Right atrium auricular region (tissue), 2 donors: ENCODE data around the gene PRDM11. TPM values are rescaled to one million over a fixed set of nuclear protein-coding genes. Genes with fewer than 3 reads are reported as not detected.

Experiments
- DNase-seq: peaks from one replicate; pipeline ENCODE4 v3.0.0-alpha.2; 2019; ENCODE audit warnings: low spot score
- H3K27ac ChIP-seq, 2 donors: fragments of 200-600 bp; sonication (generic); 1 replicate in 1 of 2; 2 replicates in 1 of 2; pipeline ENCODE4 v1.5.1; 2016 to 2019
- H3K27me3 ChIP-seq, 2 donors: fragments of 200-600 bp; sonication (generic); one replicate each; pipeline versions ENCODE4 v1.5.1 to v1.6.0; 2017 to 2019
- H3K36me3 ChIP-seq: fragments of 200-600 bp; sonication (generic); one replicate; pipeline ENCODE4 v1.5.1; 2016
- H3K4me1 ChIP-seq, 2 donors: fragments of 200-600 bp; sonication (generic); one replicate each; pipeline versions ENCODE4 v1.5.1 to v1.6.0; 2017 to 2019
- H3K4me3 ChIP-seq, 2 donors: fragments of 200-600 bp; sonication (generic); 1 replicate in 1 of 2; 2 replicates in 1 of 2; pipeline ENCODE4 v1.5.1; 2017 to 2019; ENCODE audit warnings: mild to moderate bottlenecking in 1 of 2, moderate library complexity in 1 of 2
- H3K9me3 ChIP-seq, 2 donors: fragments of 200-600 bp; sonication (generic); one replicate each; pipeline ENCODE4 v1.5.1; 2019
- total RNA-seq, 2 donors: library from RNA; depleted of rRNA; stranded (reverse); fragments of >200 nt; gene quantifications; one replicate each; pipeline ENCODE4 v1.1.0, GENCODE V29; 2016
- TF ChIP-seq, protein P1 (sequence below), 2 donors: fragments of 200-600 bp; sonication (generic); IDR thresholded peaks; one replicate each; pipeline ENCODE4 v1.5.1; 2019; ENCODE audit warnings: antibody characterized with exemption in 2 of 2

Gene PRDM11
- total RNA-seq, 2 donors from 2014 or later = 13.5 to 27.6 TPM

DNA sequence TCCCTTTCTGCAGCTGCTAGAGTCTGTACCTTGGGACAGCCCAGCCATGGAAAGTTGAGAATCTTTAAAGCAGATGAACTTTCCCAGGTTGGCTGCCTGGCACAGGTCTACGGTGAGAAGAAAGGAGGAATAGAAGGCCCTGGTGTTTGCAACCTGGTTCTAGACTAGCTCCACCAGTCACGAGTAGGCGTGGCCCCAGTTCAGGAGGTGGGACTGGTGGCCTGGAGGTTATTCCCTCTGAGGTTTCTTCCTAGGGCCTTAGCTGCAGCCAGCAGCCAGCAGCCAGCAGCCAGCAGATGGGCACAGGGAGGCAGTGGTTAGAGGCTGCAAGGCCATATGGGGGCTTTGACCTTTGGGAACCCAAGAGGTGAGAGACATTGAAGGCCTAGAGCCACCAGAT is 40.9 kb downstream of the PRDM11 start:
- Histone ChIP-seq H3K9me3 (no peaks in the 10 kb centered on the region), H3K27me3 (no peaks in the 10 kb centered on the region), H3K4me1 (no peaks in the 10 kb centered on the region), H3K27ac (no peak overlapping the region), H3K36me3 (peaks cover 44% of the 10 kb centered on the region), H3K4me3 (no peak overlapping the region)
- TF ChIP-seq, protein P1, sequence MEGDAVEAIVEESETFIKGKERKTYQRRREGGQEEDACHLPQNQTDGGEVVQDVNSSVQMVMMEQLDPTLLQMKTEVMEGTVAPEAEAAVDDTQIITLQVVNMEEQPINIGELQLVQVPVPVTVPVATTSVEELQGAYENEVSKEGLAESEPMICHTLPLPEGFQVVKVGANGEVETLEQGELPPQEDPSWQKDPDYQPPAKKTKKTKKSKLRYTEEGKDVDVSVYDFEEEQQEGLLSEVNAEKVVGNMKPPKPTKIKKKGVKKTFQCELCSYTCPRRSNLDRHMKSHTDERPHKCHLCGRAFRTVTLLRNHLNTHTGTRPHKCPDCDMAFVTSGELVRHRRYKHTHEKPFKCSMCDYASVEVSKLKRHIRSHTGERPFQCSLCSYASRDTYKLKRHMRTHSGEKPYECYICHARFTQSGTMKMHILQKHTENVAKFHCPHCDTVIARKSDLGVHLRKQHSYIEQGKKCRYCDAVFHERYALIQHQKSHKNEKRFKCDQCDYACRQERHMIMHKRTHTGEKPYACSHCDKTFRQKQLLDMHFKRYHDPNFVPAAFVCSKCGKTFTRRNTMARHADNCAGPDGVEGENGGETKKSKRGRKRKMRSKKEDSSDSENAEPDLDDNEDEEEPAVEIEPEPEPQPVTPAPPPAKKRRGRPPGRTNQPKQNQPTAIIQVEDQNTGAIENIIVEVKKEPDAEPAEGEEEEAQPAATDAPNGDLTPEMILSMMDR (IDR thresholded peaks at IDR 0.05) = no peak
- no peak for DNase-seq

DNA sequence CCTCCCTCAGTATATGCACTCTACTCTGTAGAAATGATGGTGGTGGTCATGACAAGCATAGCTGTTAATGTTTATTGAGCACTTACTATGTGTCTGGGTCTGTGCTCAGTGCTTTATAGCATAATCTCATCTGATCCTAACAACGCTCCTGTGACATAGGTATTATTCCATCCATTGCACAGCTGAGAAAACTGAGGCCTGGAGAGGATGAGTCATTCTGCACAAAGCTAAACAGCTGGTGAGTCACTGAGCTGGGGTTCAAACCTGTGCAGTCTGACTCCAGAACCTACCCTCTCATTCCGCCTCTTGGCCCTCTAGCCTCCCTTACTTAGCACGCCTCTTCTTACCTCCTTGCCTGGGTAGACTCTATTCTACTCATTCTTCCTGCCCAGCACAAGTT is 41.7 kb downstream of the PRDM11 start:
- Histone ChIP-seq H3K9me3 (no peaks in the 10 kb centered on the region), H3K27ac (no peak overlapping the region), H3K36me3 (peaks cover 39% of the 10 kb centered on the region), H3K4me1 (no peaks in the 10 kb centered on the region), H3K27me3 (no peaks in the 10 kb centered on the region), H3K4me3 (no peak overlapping the region)
- no peak for DNase-seq
- TF ChIP-seq, protein P1 (IDR thresholded peaks at IDR 0.05) = no peak

DNA sequence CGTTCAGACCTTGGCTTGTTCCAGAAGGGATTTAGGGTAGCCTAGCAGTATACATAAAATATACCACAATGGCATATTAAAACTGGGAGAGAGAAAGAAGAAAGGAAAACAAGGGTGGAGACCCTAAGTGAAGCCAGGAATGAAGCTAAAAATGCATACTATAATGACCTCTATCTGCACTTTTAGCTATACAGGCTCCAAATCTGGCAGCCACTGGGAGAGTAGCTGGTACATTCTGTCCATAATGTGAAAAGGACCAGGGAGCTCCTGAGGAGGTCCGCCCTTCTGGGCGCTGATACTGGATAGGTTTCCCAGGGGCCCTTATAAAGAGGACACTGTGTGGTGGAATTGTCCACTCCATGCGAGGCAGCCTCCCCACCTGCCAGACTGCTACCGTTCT is 42.8 kb downstream of the PRDM11 start:
- peaks cover 29% of the 10 kb centered on the region for H3K36me3 ChIP-seq

DNA sequence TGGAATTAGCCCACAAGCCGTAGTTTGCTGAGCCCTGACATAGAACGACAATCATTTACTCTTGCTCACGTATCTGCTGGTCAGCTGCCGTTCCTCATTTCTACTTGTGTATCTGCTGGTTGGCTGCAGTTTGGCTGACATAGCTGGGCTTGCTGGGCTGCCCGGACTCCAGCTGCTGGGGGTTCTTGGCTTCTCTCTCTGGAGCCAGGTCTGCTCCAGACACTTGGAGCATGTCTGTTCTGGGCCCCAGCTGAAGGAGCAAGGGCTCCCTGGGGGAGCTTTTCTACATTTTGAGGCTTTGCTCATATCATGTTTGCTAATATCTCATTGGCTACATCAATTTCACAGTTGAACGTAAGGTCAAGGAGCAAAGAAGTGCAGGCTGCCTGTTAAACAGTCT is 47.3 kb downstream of the PRDM11 start:
- H3K36me3 ChIP-seq = peaks cover 6% of the 10 kb centered on the region
- TF ChIP-seq, protein P1 (IDR thresholded peaks at IDR 0.05) = no peak
- DNase-seq = no peak
- H3K4me1 ChIP-seq = no peaks in the 10 kb centered on the region
- no peaks in the 10 kb centered on the region for H3K27me3 ChIP-seq
- no peaks in the 10 kb centered on the region for H3K9me3 ChIP-seq
- H3K4me3 ChIP-seq = no peak overlapping the region
- no peak overlapping the region for H3K27ac ChIP-seq

More for the DNA sequence above, 42.8 kb downstream of the PRDM11 start:
- Histone ChIP-seq H3K4me1 (no peaks in the 10 kb centered on the region), H3K4me3 (no peak overlapping the region), H3K27me3 (no peaks in the 10 kb centered on the region), H3K27ac (no peak overlapping the region), H3K9me3 (no peaks in the 10 kb centered on the region)
- DNase-seq = no peak
- TF ChIP-seq, protein P1 (IDR thresholded peaks at IDR 0.05) = no peak

DNA sequence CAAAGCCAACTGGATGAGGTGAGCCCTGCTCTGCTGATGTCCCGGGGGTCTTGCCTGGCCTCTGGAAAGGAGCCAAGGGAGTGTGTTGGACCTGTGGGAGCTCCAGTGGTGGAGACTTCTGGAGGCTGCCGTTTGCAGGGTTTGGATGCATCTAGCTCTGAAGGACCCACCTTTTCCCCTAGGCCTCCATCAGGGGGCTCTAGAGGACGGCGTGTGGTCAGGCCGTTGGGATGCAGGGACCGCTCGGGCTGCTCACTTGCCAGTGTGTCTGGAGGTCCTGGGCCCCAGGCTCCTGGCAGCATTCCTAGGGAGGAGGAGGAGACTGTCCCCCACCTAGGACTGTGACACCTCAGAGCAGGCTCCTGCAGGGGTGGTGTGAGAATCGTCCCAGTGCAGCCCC is 58.3 kb downstream of the PRDM11 start:
- Histone ChIP-seq H3K27ac (peak overlapping the region; percentile 12 to 17), H3K4me3 (no peak overlapping the region), H3K27me3 (no peaks in the 10 kb centered on the region), H3K4me1 (peaks cover 0 to 42% of the 10 kb centered on the region in 2 donors), H3K9me3 (no peaks in the 10 kb centered on the region), H3K36me3 (peaks cover 10% of the 10 kb centered on the region)
- DNase-seq = no peak
- TF ChIP-seq, protein P1 (IDR thresholded peaks at IDR 0.05) = peak in 1 of 2 donors; percentile 60

DNA sequence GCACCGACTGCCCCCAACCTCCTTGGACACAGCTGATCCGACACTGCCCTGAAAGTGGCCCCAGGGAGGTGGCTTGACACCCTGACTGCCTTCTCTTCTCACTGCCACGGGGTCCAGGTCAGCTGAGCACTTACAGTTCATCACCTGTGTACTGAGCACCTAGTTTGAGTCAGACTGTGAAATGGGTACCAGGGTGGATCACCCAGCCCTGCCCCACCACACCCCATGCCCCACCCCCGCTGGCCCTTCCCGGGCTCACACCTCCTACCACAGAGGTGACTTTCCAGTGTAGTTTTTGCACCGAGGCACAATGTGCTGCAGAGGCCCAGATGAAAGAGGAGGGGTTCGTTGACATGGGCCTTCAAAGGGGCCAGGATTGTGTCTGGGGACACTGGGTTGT is 59.5 kb downstream of the PRDM11 start:
- TF ChIP-seq, protein P1 (IDR thresholded peaks at IDR 0.05) = no peak
- Histone ChIP-seq H3K36me3 (peaks cover 10% of the 10 kb centered on the region), H3K9me3 (no peaks in the 10 kb centered on the region), H3K27me3 (no peaks in the 10 kb centered on the region), H3K4me1 (peaks cover 0 to 54% of the 10 kb centered on the region in 2 donors), H3K4me3 (no peak overlapping the region), H3K27ac (peak overlapping the region; percentile 17 to 84)
- no peak for DNase-seq
